ENCODE data around the gene ZNF573. TPM values are rescaled to one million over a fixed set of nuclear protein-coding genes. Genes with fewer than 3 reads are reported as not detected.

ZNF573 gene
- total RNA-seq = 10 to 100 TPM in 1 of 2 experiments, 1 to 10 TPM in 1; 9.6 to 11.3 TPM

DNA sequence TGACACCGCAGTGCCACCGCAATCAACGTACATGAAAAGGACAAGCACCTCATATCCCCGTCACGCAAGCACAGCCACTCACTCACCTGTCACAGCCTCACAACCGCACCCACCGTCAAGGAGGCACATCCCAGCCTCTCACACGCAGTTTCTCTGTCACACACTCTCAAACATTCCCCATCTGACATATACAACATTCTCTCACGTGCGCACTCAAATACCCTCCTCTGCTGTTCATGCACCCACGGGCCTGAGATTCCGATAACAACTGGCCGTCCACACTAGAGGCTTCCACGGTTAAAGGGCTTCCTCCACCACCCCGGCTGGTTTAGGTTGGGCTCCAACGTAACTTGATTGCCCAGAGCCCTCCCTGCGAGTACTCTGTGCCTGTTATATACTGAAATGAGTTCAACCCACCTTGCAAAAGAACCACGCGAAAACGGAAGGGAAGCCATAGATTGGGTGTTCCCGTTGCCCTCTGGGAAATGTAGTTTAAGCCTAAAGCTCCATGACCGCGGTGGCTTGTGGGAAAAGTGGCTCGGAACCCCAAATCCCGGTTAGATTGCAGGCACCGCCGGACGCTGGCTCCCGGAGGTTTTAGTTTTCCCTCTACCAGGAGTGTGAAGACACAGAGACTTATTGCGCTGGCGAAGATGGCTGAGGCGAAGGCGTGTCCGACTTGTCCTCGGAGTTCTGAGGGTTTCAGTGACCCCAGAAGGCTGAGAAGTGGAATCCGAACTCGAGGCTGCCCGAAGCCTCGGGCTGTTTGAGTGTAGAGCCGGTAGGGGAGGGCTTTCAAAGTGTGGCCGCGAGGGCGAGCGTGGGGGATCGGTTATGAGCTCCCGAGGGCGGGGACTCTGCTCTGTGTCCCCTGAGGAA lies at the start of gene ZNF573:
Gene ZNF573, minus strand, starts transcription at position 460 of the 879 bp plus-strand sequence. CDS start 5,857 bp downstream, outside the sequence.

DNA sequence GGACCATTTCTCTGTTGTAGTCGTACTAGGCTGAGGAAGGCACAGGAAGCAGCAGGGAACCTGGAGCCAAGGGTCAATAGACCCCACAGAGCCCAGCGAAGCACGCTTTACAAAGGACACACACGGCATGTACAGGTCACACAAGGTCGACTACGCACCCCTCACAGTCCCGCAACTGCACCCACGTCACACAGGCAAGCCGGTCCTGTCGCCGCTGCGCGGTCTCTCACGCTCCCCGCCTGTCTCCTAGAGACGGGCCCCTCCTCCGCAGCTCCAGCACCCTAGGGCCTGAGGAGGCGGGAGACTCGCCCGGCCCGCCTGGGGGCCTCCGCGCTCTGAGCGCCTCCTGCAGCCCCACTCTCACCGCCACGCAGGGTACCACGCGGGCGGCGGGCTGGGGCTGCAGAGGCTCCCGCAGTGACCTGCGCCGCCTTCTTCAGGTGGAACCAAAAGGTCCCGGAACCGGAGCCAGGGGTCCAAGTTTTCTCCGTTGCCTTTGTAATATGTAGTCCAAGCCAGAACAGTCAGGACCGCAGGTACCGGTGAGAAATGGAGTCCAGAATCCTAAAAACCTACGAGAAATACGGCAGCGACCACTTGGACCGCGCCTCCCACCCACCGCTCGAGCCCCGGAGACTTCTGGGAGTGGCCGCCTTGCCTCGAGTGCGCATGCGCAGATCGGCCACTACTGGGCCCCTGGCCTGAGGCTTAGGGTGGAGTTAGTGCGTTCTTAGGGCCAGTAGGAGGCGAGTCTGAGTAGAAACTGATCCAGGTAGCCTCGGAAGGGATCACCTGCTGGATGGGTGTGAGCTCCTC lies 60.1 kb downstream of the ZNF573 start, which contains the start of gene ZNF607:
Gene ZNF607, minus strand, starts transcription at position 651 of the 816 bp plus-strand sequence. CDS start 8,143 bp downstream, outside the sequence.

Other genes starting within 250 kb of the ZNF573 start
- 1 to 10 TPM; 2.9 to 4.5 TPM for gene ZNF571, start 184.8 kb downstream of the ZNF573 start, total RNA-seq
- 1 to 10 TPM; 3.2 to 3.7 TPM for gene ZNF540, start 184.7 kb downstream of the ZNF573 start, total RNA-seq
- 10 to 100 TPM; 15.0 to 16.1 TPM for gene ZFP30, start 124.1 kb downstream of the ZNF573 start, total RNA-seq
- 1 to 10 TPM; 5.6 TPM for gene ZNF607, start 59.8 kb downstream of the ZNF573 start, total RNA-seq
- not detected for gene WDR87, start 127.0 kb upstream of the ZNF573 start, total RNA-seq
- gene SIPA1L3, start 127.6 kb upstream of the ZNF573 start, total RNA-seq = 10 to 100 TPM; 23.9 to 24.2 TPM